ENCODE results near the gene UROC1. TPM values are rescaled to one million over a fixed set of nuclear protein-coding genes. Genes with fewer than 3 reads are reported as not detected.
A peak's percentile ranks its signal among the peaks of the same experiment; 100 is the strongest.

Gene UROC1
- total and polyA plus RNA-seq, 8 donors: 0.09 TPM; not detected in 7

DNA sequence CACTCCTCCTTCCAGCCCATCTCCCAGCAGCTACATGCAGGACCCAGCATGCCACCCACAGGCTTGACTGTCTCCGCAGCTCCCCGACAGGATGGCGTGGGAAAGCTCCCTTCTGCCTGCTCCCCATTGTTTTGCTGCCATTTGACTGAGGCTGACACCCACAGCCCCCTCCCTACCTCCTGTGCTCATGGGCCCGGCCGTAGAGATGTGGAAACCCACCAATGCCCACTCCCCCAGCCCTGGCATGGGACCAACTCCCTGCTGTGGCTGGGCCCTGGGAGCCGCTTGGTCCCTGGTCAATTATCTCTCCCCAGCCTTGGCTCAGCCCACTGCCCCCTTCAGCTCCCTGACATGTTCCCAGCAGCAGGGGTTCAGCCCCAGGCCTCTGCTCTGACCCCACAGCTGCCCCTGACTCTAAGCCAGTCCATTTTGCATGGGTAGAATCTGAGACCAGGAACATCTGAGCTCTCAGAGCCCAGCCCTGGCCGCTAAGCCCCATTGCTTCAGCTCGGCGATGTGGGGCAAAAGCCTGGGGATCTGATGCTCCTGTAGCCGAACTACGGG lies 33.0 kb upstream of the UROC1 start:
- Histone ChIP-seq H3K4me3 (no peak overlapping the region), H3K27me3 (no peaks in the 10 kb centered on the region), H3K9me3 (no peaks in the 10 kb centered on the region), H3K36me3 (no peaks in the 10 kb centered on the region), H3K27ac (no peak overlapping the region), H3K4me1 (no peaks in the 10 kb centered on the region)
- peak in 4 of 6 donors; percentile 3 to 46 (median 18) for DNase-seq
- WGBS, 2 donors: 73 to 79% methylated on average over 11 of the region's 11 CpGs
- TF ChIP-seq, protein P1, sequence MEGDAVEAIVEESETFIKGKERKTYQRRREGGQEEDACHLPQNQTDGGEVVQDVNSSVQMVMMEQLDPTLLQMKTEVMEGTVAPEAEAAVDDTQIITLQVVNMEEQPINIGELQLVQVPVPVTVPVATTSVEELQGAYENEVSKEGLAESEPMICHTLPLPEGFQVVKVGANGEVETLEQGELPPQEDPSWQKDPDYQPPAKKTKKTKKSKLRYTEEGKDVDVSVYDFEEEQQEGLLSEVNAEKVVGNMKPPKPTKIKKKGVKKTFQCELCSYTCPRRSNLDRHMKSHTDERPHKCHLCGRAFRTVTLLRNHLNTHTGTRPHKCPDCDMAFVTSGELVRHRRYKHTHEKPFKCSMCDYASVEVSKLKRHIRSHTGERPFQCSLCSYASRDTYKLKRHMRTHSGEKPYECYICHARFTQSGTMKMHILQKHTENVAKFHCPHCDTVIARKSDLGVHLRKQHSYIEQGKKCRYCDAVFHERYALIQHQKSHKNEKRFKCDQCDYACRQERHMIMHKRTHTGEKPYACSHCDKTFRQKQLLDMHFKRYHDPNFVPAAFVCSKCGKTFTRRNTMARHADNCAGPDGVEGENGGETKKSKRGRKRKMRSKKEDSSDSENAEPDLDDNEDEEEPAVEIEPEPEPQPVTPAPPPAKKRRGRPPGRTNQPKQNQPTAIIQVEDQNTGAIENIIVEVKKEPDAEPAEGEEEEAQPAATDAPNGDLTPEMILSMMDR (IDR thresholded peaks at IDR 0.05): no peak
- ATAC-seq: no peak
- intact Hi-C loops (cut with DNase I): no loop called here
- FAIRE-seq: no peak

DNA sequence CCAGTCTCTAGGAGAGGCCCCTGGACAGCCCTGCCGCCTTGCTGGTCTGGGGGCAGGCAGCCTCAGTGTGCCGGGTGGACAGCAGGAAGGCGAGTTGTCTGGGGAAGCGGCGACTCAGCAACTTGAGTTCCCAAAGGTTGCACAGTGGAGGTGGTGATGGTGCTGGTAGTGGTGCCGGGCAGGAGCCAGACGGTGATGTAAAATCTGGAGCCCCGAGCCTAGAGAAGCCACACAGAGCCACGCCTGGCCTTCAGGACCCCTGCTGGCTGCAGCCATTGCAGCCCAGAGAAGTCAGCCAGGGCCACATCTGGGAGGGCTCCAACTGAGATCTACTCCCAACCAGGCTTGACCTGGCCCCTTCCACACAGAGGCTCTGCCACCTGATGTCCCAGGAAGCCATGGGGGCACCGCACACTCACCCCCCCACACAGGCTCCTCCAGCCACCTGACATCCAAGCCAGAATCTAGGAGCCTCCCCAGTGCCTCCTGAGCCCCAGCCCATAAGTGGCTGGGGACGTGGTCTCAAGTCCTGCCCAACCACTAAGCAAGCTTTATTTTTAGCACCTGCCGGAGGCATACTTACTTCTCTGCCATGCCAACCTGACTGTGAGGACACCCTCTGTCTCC lies 32.4 kb upstream of the UROC1 start:
- no peak for FAIRE-seq
- intact Hi-C loops (cut with DNase I): no loop called here

DNA sequence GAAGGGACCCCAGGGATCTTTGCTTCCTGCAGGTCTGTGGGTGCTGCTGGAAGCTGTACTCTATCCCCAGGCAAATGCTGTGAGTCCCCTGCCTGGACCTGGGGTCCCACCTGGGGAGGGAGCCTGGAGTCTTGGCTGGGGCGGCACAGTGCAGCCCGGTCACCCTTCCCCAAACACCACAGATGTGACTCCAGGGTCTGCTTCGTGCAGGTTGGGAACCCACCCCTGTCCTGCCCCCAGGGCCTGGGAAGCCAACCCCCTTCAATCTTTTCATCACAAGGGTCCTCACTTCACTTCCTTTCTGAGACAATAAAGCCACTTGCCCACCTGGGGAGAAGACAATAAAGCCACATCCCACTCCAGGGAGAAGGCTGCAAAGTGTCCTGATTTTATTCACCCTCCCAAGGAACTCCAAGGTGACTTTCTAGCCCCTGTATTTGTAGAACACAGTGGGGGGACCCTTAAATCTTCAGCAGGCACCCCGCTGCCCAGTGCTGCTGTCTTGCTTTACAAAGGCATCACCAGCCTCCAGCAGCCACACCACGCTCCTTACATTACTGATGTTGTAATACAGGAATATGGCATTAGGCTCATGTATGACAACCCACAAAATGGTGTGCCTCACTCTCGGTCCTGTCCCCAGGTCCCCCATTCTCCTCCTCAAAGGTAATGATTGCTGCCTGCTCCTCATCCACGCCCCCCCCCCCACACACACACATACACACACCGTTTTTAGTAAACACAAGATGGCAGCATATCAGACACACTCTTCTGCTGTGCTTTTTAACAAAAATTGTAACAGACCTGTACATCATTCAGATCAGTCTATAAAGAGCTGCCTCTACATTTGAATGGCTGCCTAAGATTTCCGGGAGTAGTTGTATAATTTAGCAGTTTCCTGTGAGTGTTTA lies 31.2 kb upstream of the UROC1 start:
- FAIRE-seq (no peak), ATAC-seq (no peak), DNase-seq (peak in 4 of 6 donors; percentile 1 to 41 (median 19))
- no peaks in the 10 kb centered on the region for H3K27me3 ChIP-seq
- H3K4me3 ChIP-seq: no peak overlapping the region
- H3K9me3 ChIP-seq: no peaks in the 10 kb centered on the region
- WGBS, 2 donors: 42 to 46% methylated on average over 9 of the region's 9 CpGs
- no peaks in the 10 kb centered on the region for H3K36me3 ChIP-seq
- H3K4me1 ChIP-seq: no peaks in the 10 kb centered on the region
- intact Hi-C loops (cut with DNase I): no loop called here
- TF ChIP-seq, protein P1 (IDR thresholded peaks at IDR 0.05): no peak
- no peak overlapping the region for H3K27ac ChIP-seq

More for the DNA sequence above, 32.4 kb upstream of the UROC1 start:
- no peaks in the 10 kb centered on the region for H3K36me3 ChIP-seq
- TF ChIP-seq, protein P1 (IDR thresholded peaks at IDR 0.05): no peak
- no peaks in the 10 kb centered on the region for H3K4me1 ChIP-seq
- H3K27ac ChIP-seq: no peak overlapping the region
- H3K4me3 ChIP-seq: no peak overlapping the region
- H3K9me3 ChIP-seq: no peaks in the 10 kb centered on the region
- ATAC-seq (no peak), DNase-seq (peak in 4 of 6 donors; percentile 1 to 29 (median 18))
- 69 to 75% methylated on average over 12 of the region's 12 CpGs for WGBS, 2 donors
- H3K27me3 ChIP-seq: no peaks in the 10 kb centered on the region

DNA sequence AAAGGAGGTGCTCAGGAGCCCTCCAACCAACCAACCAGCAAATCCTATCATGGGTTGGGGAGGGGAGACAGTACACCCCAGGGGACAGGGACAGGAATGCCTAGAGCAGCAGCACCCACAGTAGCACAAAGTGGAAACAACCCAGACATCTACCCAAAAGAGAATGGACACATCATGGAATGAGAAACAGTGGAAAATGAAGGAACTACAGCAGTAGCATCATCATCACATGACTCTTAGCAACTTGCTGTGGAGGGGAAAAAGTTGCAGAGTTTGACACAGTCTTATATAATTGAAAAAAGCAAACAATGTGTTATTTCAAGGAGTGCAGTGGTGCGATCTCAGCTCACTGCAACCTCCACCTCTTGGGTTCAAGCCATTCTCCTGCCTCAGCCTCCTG lies 30.1 kb upstream of the UROC1 start:
- H3K27ac ChIP-seq: no peak overlapping the region
- intact Hi-C loops (cut with DNase I): no loop called here
- FAIRE-seq (no peak), DNase-seq (no peak), ATAC-seq (no peak)
- no peak overlapping the region for H3K4me3 ChIP-seq
- H3K36me3 ChIP-seq: no peaks in the 10 kb centered on the region
- WGBS, 2 donors: 48 to 60% methylated on average over 1 of the region's 1 CpG
- TF ChIP-seq, protein P1 (IDR thresholded peaks at IDR 0.05): no peak
- H3K9me3 ChIP-seq: no peaks in the 10 kb centered on the region
- no peaks in the 10 kb centered on the region for H3K27me3 ChIP-seq
- no peaks in the 10 kb centered on the region for H3K4me1 ChIP-seq
